AG10803 (cell line): ENCODE data around the gene CSH2.

Source experiments
- DNase-seq: peaks from one replicate; pipeline ENCODE4 v3.0.0; 2010; ENCODE audit warnings: low read depth
- H3K4me3 ChIP-seq: 2 replicates; pipeline ENCODE4 v1.5.1; 2011; ENCODE audit warnings: mild to moderate bottlenecking, low read length, control low read depth
- TF ChIP-seq, protein P1 (sequence below): conservative IDR thresholded peaks from 2 replicates; pipeline ENCODE4 v1.5.1; 2011; ENCODE audit warnings: mild to moderate bottlenecking, low read length, control low read depth, inconsistent platforms

CSH2 gene

DNA sequence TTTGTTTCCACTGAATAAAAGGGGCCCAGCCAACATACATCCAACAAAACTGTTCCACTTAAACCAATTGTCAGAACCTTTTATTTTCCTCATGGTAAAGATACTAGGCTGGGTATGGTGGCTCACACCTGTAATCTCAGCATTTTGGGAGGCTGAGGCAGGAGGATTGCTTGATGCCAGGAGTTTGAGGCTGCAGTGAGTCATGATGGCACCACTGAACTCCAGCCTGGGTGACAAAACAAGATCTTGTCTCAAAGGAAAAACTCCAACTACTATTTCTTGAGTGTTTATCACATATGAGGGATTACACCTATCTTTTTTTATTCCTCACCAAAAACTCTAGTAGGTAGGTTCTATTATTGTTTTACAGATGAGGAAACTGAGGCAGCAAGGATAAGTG lies 50.9 kb downstream of the CSH2 start:
- TF ChIP-seq, protein P1, sequence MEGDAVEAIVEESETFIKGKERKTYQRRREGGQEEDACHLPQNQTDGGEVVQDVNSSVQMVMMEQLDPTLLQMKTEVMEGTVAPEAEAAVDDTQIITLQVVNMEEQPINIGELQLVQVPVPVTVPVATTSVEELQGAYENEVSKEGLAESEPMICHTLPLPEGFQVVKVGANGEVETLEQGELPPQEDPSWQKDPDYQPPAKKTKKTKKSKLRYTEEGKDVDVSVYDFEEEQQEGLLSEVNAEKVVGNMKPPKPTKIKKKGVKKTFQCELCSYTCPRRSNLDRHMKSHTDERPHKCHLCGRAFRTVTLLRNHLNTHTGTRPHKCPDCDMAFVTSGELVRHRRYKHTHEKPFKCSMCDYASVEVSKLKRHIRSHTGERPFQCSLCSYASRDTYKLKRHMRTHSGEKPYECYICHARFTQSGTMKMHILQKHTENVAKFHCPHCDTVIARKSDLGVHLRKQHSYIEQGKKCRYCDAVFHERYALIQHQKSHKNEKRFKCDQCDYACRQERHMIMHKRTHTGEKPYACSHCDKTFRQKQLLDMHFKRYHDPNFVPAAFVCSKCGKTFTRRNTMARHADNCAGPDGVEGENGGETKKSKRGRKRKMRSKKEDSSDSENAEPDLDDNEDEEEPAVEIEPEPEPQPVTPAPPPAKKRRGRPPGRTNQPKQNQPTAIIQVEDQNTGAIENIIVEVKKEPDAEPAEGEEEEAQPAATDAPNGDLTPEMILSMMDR, result no peak
- DNase-seq, result no peak
- no peak overlapping the region for H3K4me3 ChIP-seq
